ENCODE measurements around the gene TNRC6A. TPM values are rescaled to one million over a fixed set of nuclear protein-coding genes. Genes with fewer than 3 reads are reported as not detected.

Gene TNRC6A
- total and polyA plus RNA-seq, 10 of the 15 experiments (the other 5 are each of a cell fraction or from before 2014, with no cell fraction given): 4.6 to 41.3 (median 29.7) TPM

DNA sequence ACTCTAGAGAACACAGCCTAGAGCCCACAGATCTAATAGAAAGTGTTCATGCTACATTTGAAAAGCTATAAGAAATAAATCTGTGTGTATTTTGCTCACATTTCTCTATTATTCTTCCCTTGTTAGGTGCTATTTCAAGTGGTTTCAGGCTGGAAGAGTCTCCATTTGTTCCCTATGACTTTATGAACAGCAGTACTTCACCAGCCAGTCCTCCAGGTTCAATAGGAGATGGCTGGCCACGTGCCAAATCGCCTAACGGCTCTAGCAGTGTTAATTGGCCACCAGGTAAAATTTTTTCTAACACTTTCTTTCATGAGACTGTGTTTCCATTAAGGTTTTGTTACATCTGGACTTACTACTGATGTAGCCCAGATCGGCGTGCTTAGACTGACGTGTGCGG lies 85.6 kb downstream of the TNRC6A start:
- ChIA-PET SMC1A (ENCODE audit: uncharacterized antibody, unreplicated experiment) (no interaction called here), RAD21 (ENCODE audit: unreplicated experiment) (no interaction called here), POLR2A (no interaction called here), CTCF (no interaction called here)
- peaks cover 22 to 34% of the 10 kb centered on the region in 2 experiments for H3K36me3 ChIP-seq (ENCODE audit: control insufficient read depth in 2 of 2, insufficient read depth in 2 of 2, low read length in 1 of 2)
- no peaks in the 10 kb centered on the region for H3K27me3 ChIP-seq (replicated peaks in 1 of 2; ENCODE audit: control insufficient read depth in 2 of 2, insufficient read depth in 2 of 2, low read length in 1 of 2)
- DNase-seq (ENCODE audit: low read depth, low spot score): no peak
- intact Hi-C loops (cut with micrococcal nuclease; ENCODE audit: unreplicated experiment) (no loop called here), in situ Hi-C loops (cut with MboI) (no loop called here)
- no peak overlapping the region for H3K9ac ChIP-seq (ENCODE audit: control insufficient read depth, insufficient read depth, low read length)
- H4K20me1 ChIP-seq (ENCODE audit: control insufficient read depth, insufficient read depth): no peaks in the 10 kb centered on the region
- H3K9me3 ChIP-seq (replicated peaks; ENCODE audit: control insufficient read depth, insufficient read depth, low read length): no peaks in the 10 kb centered on the region
- FAIRE-seq: no peak
- BruUV-seq (replicated peaks): no TSS peak
- no peak overlapping the region for H2AFZ ChIP-seq (ENCODE audit: control insufficient read depth, low read depth, low read length)
- over 99% methylated on average over 7 of the region's 7 CpGs for WGBS (ENCODE audit: insufficient coverage, insufficient replicate concordance, low lambda C conversion rate, missing lambda C conversion rate)
- H3K4me1 ChIP-seq (ENCODE audit: control insufficient read depth, insufficient read depth, low read length): no peaks in the 10 kb centered on the region
- TF ChIP-seq CHD1 (IDR thresholded peaks at IDR 0.05; ENCODE audit: low read depth, low read length): no peak
- TF ChIP-seq, protein P1, sequence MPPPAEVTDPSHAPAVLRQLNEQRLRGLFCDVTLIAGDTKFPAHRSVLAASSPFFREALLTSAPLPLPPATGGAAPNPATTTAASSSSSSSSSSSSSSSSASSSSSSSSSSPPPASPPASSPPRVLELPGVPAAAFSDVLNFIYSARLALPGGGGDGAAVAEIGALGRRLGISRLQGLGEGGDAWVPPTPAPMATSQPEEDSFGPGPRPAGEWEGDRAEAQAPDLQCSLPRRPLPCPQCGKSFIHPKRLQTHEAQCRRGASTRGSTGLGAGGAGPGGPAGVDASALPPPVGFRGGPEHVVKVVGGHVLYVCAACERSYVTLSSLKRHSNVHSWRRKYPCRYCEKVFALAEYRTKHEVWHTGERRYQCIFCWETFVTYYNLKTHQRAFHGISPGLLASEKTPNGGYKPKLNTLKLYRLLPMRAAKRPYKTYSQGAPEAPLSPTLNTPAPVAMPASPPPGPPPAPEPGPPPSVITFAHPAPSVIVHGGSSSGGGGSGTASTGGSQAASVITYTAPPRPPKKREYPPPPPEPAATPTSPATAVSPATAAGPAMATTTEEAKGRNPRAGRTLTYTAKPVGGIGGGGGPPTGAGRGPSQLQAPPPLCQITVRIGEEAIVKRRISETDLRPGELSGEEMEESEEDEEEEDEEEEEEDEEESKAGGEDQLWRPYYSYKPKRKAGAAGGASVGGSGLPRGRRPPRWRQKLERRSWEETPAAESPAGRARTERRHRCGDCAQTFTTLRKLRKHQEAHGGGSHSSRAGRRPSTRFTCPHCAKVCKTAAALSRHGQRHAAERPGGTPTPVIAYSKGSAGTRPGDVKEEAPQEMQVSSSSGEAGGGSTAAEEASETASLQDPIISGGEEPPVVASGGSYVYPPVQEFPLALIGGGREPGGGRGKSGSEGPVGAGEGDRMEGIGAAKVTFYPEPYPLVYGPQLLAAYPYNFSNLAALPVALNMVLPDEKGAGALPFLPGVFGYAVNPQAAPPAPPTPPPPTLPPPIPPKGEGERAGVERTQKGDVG (CRISPR knock-in tag; IDR thresholded peaks at IDR 0.05): no peak
- TF ChIP-seq, protein P2, sequence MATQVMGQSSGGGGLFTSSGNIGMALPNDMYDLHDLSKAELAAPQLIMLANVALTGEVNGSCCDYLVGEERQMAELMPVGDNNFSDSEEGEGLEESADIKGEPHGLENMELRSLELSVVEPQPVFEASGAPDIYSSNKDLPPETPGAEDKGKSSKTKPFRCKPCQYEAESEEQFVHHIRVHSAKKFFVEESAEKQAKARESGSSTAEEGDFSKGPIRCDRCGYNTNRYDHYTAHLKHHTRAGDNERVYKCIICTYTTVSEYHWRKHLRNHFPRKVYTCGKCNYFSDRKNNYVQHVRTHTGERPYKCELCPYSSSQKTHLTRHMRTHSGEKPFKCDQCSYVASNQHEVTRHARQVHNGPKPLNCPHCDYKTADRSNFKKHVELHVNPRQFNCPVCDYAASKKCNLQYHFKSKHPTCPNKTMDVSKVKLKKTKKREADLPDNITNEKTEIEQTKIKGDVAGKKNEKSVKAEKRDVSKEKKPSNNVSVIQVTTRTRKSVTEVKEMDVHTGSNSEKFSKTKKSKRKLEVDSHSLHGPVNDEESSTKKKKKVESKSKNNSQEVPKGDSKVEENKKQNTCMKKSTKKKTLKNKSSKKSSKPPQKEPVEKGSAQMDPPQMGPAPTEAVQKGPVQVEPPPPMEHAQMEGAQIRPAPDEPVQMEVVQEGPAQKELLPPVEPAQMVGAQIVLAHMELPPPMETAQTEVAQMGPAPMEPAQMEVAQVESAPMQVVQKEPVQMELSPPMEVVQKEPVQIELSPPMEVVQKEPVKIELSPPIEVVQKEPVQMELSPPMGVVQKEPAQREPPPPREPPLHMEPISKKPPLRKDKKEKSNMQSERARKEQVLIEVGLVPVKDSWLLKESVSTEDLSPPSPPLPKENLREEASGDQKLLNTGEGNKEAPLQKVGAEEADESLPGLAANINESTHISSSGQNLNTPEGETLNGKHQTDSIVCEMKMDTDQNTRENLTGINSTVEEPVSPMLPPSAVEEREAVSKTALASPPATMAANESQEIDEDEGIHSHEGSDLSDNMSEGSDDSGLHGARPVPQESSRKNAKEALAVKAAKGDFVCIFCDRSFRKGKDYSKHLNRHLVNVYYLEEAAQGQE (IDR thresholded peaks at IDR 0.05; ENCODE audit: low read depth, low read length): no peak
- no peak for TF ChIP-seq RBBP5 (conservative IDR thresholded peaks at IDR 0.05)
- TF ChIP-seq EZH2 (IDR thresholded peaks at IDR 0.05; ENCODE audit: borderline replicate concordance, control insufficient read depth, low read depth, low read length): no peak
- no peak for TF ChIP-seq YY1 (IDR thresholded peaks at IDR 0.05; ENCODE audit: low read depth, low read length)
- no peak for TF ChIP-seq NFXL1 (IDR thresholded peaks at IDR 0.05; ENCODE audit: borderline replicate concordance)
- no peak for TF ChIP-seq EED (IDR thresholded peaks at IDR 0.05; ENCODE audit: low read depth)
- TF ChIP-seq KDM1A (IDR thresholded peaks at IDR 0.05; ENCODE audit: borderline replicate concordance): no peak
- no peak for TF ChIP-seq CBX5 (IDR thresholded peaks at IDR 0.05; ENCODE audit: low read depth)
- no peak for TF ChIP-seq MEF2B (IDR thresholded peaks at IDR 0.05; ENCODE audit: partially characterized antibody, poor library complexity, severe bottlenecking)
- TF ChIP-seq, protein P3, sequence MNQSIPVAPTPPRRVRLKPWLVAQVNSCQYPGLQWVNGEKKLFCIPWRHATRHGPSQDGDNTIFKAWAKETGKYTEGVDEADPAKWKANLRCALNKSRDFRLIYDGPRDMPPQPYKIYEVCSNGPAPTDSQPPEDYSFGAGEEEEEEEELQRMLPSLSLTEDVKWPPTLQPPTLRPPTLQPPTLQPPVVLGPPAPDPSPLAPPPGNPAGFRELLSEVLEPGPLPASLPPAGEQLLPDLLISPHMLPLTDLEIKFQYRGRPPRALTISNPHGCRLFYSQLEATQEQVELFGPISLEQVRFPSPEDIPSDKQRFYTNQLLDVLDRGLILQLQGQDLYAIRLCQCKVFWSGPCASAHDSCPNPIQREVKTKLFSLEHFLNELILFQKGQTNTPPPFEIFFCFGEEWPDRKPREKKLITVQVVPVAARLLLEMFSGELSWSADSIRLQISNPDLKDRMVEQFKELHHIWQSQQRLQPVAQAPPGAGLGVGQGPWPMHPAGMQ (IDR thresholded peaks at IDR 0.05; ENCODE audit: borderline replicate concordance): no peak
- TF ChIP-seq CEBPB (IDR thresholded peaks at IDR 0.05; ENCODE audit: borderline replicate concordance in 1 of 2, low read depth in 2 of 2, low read length in 2 of 2): no peak
- TF ChIP-seq, protein P4, sequence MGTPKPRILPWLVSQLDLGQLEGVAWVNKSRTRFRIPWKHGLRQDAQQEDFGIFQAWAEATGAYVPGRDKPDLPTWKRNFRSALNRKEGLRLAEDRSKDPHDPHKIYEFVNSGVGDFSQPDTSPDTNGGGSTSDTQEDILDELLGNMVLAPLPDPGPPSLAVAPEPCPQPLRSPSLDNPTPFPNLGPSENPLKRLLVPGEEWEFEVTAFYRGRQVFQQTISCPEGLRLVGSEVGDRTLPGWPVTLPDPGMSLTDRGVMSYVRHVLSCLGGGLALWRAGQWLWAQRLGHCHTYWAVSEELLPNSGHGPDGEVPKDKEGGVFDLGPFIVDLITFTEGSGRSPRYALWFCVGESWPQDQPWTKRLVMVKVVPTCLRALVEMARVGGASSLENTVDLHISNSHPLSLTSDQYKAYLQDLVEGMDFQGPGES (IDR thresholded peaks at IDR 0.05): no peak
- no peak for TF ChIP-seq RB1 (IDR thresholded peaks at IDR 0.05; ENCODE audit: borderline replicate concordance)
- H3K4me3 ChIP-seq: no peak overlapping the region
- no peak overlapping the region for H3K27ac ChIP-seq (ENCODE audit: control insufficient read depth, insufficient read depth)
- H3K79me2 ChIP-seq (ENCODE audit: control insufficient read depth, insufficient read depth, low read length): no peaks in the 10 kb centered on the region
- no peak overlapping the region for H3K4me2 ChIP-seq (ENCODE audit: control insufficient read depth, insufficient read depth)
- no peak for ATAC-seq
